GM19324 (cell line): ENCODE data around the gene NDUFA5.
"Not testable (repeated sequence)": the region's sequence is repeated elsewhere in the genome, so short reads cannot be mapped to it uniquely, and the experiment has no call there.

Experiments
- ATAC-seq: cut with Tn5 transposase; IDR thresholded peaks from one replicate; pipeline ENCODE4 v1.9.1; 2021; ENCODE audit warnings: mild to moderate bottlenecking, moderate library complexity; ENCODE audit not compliant: unreplicated experiment, low FRiP score

NDUFA5 gene

DNA sequence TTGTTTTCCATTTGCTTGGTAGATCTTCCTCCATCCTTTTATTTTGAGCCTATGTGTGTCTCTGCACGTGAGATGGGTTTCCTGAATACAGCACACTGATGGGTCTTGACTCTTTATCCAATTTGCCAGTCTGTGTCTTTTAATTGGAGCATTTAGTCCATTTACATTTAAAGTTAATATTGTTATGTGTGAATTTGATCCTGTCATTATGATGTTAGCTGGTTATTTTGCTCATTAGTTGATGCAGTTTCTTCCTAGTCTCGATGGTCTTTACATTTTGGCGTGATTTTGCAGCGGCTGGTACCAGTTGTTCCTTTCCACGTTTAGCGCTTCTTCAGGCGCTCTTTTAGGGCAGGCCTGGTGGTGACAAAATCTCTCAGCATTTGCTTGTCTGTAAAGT, 31.1 kb downstream of the NDUFA5 start:
- not testable (repeated sequence) for ATAC-seq

- ATAC-seq: no peak
Observed at GRCh38 chr7:123522066-123522465, 35.6 kb downstream of the NDUFA5 start.

GRCh38 chr7:123505221-123505620, 52.4 kb downstream of the NDUFA5 start:
- ATAC-seq: no peak

DNA sequence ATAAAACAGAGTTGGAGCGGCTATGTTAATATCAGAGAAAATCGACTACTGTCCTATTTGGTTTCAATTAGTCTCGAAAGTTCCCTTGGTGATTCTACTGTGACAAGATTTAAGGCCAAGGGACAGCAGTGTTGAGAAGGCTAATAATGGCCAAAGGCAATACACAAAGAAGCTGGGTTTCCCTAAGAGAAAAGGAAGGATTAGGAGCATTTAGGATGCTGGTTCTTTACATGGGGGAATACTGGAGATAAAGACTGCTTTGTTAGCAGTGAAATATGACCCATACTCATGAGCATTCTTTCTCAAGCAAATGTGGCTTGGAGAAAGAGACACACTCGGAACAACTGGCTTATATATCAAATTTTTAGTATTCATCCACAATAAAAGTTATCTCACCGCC, 55.4 kb downstream of the NDUFA5 start:
- no peak for ATAC-seq

- no peak for ATAC-seq
Observed at GRCh38 chr7:123500878-123501489, 56.6 kb downstream of the NDUFA5 start.

- no peak for ATAC-seq
Observed at GRCh38 chr7:123499211-123499970, 58.2 kb downstream of the NDUFA5 start.

GRCh38 chr7:123498601-123499000, 59.0 kb downstream of the NDUFA5 start:
- ATAC-seq: no peak

DNA sequence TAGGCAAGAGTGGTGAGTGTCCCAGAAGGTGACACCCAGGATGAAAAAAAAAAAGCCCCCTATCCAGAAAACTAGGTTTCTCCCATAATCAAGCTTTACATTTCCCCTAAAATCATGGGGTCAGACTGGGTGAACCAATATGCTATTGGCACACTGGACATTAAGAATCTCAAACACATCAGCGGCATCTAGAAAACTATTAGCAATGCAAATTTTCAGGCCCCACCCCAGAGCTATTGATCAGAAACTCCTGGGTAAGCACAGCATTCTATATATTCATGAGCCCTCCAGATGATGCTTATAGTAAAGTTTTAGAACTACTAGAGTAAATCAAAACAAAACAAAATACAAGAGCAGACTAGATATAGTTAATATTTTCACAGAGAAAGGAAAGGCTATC, 59.6 kb downstream of the NDUFA5 start:
- no peak for ATAC-seq

DNA sequence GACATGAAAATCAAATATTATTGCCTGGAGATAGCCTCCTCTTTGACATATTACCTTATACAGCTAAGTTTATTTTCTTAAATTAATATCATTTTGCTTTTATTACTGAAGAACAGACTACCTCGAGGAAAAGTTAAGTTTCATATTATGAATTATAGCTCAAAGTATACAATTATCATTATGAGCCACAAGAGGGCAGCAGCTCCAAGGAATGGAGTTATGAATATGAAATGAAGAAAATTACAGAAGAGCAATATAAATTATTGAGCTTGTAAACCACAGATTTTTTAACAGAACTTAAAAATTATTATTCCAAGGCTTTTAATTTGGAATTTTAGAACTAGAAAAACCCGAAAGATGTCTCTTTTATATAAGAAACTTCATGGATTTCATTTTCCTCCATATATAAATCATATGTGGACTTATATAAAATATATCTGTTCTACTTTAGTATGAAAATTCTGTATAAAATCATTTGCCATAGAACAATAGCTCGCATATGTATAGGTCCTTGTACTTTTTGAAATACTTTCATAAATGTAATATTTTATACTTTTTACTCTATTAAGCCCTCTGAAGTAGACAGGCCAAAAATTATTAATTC, 63.3 kb downstream of the NDUFA5 start:
- no peak for ATAC-seq

- peak; percentile 77 for ATAC-seq
Observed at GRCh38 chr7:123492485-123492884, 65.1 kb downstream of the NDUFA5 start.
